AG10803 (cell line): Measurements from ENCODE around the gene TTLL10.

Experiments used
- DNase-seq: peaks from one replicate; pipeline ENCODE4 v3.0.0; 2010; ENCODE audit warnings: low read depth
- H3K4me3 ChIP-seq: 2 replicates; pipeline ENCODE4 v1.5.1; 2011; ENCODE audit warnings: mild to moderate bottlenecking, low read length, control low read depth
- CTCF ChIP-seq: conservative IDR thresholded peaks from 2 replicates; pipeline ENCODE4 v1.5.1; 2011; ENCODE audit warnings: mild to moderate bottlenecking, low read length, control low read depth, inconsistent platforms

TTLL10 gene

DNA sequence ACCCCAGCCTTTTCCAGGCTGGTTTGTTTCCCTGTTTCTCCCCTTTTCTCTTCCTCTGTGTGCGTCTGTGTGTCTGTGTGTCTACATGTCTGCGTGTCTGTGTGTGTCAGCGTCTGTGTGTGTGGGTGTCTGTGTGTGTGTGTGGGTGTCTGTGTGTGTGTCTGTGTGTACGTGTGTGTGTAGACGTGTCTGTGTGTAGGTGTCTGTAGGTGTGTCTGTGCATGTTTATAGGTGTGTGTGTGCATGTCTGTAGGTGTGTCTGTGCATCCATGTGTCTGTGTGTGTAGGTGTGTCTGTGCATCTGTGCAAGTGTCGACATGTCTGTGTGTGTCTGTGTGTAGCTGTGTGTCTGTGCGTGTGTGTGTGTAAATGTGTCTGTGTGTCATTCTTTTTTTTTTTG is 3.3 kb downstream of the TTLL10 start:
- no peak overlapping the region for H3K4me3 ChIP-seq
- TF ChIP-seq CTCF: no peak
- DNase-seq: no peak

GRCh38 chr1:1177452-1178206 is 3.9 kb downstream of the TTLL10 start:
- no peak overlapping the region for H3K4me3 ChIP-seq
- TF ChIP-seq CTCF: no peak
- no peak for DNase-seq

GRCh38 chr1:1178794-1179331 is 5.2 kb downstream of the TTLL10 start:
- DNase-seq: no peak
- no peak for TF ChIP-seq CTCF
- no peak overlapping the region for H3K4me3 ChIP-seq

DNA sequence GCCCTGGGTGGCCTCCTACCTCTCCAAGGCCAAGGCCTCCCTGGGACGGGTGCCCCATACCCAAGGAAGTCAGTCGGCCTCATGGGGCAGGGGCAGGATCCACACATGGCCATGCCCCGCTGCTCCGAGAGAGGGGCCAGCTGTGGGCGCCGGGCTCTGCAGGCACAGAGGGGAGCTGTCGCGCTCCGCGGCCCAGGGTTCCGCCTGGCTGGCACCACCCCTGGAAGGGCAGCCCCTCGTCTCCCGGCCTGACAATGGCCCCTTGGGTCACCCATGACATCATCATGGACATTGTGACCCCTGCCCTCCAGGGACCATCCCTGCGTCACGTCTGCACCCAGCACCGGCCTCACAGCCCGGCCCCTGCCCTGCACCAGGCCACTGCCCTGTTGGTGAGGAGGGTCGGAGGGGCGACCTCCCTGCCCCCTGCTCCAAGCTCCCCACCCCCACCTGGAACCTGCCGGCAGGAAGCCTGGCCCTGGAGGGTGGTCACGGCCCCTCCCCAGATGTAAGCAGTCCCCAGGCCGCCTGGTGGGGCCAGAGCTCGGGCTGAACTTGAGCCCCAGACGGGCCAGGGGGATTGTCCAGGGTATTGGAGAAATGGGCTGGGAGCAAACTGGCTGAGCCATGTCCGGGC is 5.8 kb downstream of the TTLL10 start:
- H3K4me3 ChIP-seq: no peak overlapping the region
- no peak for TF ChIP-seq CTCF
- no peak for DNase-seq

DNA sequence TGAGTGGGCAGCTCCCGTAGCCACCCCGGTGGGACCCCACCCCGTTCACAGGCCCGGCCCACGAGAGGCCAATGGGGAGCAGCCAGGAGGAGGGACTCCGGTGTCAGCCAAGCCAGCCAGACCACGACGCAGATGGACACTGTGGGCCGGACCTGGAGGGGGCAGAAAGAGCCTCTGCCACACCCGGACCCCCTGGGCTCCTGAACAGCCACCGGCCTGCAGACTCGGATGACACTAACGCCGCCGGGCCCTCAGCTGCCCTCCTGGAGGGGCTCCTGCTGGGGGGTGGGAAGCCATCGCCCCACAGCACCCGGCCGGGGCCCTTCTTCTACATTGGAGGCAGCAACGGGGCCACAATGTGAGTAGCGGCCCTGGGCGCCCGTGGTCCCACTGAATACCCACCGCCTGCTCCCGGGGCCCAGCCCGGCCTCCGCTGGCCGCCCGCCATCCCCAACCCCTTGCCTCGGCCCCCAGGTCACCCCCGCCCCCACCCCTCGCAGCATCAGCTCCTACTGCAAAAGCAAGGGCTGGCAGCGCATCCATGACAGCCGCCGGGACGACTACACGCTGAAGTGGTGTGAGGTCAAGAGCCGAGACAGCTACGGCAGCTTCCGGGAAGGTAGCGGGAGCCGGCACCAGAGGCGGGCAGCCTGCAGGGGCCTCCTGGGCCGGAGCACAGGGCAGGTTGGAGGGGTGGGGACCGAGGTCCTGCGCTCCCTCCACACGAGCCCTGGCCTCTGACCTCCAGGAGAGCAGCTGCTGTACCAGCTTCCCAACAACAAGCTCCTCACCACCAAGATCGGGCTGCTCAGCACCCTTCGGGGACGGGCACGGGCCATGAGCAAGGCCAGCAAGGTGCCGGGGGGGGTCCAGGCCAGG is 6.5 kb downstream of the TTLL10 start:
- H3K4me3 ChIP-seq: no peak overlapping the region
- no peak for DNase-seq

More for the DNA sequence above, 6.5 kb downstream of the TTLL10 start:
- TF ChIP-seq CTCF: no peak
